Fibroblast of lung (primary cell): ENCODE data around the gene RBL1.

Source experiments
- CTCF ChIP-seq, 2 donors: IDR thresholded peaks in 1 of 2; conservative IDR thresholded peaks in 1 of 2; 1 replicate in 1 of 2; 2 replicates in 1 of 2; pipeline ENCODE4 v1.5.1; 2011 to 2012; ENCODE audit warnings: low read length in 2 of 2, control low read depth in 1 of 2, inconsistent platforms in 1 of 2, low read depth in 1 of 2, mild to moderate bottlenecking in 1 of 2
- EZH2 ChIP-seq: IDR thresholded peaks from 2 replicates; pipeline ENCODE4 v1.5.1; 2012; ENCODE audit warnings: low read length, control low read depth, mild to moderate bottlenecking; ENCODE audit errors: missing control alignments

GRCh38 chr20:37081717-37082289 is 14.0 kb downstream of the RBL1 start:
- TF ChIP-seq CTCF (conservative IDR thresholded peaks at IDR 0.05 in 1 of 2, IDR thresholded peaks at IDR 0.05 in 1 of 2; ENCODE audit: low read depth in 1 of 2, low read length in 2 of 2), result peak; percentile 29 to 58
- TF ChIP-seq EZH2, result no peak
